ENCODE data around the gene SIGLECL1.
"Not testable (repeated sequence)": the region's sequence is repeated elsewhere in the genome, so short reads cannot be mapped to it uniquely, and the experiment has no call there.

Gene SIGLECL1

GRCh38 chr19:51250786-51251467, at the start of gene SIGLECL1:
Gene SIGLECL1 (plus strand): TSS chr19:51251080. CDS start chr19:51264073, 12,993 bp downstream.
- no peak for DNase-seq (ENCODE audit: low spot score)

DNA sequence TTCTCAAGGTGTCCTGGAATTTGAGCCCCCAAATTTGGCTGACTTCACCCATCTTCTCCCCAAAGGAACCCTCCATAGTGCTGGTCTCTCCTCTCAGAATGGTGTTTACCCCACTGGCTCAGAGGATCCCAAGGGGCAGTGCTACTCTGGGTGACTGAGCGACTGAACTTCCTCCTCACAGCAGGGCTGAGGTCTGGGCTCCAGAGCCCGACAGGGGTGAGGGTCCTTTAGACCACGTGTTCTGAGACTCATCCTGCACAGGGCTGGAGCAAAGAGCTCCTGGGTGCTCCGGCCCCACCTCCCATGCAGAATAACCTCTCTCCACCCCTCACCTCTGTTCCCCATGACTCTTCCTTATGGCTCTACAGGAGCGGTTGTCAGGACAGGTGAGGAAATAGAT, 49.2 kb upstream of the SIGLECL1 start:
- DNase-seq (ENCODE audit: low spot score): no peak

- no peak for DNase-seq (ENCODE audit: low spot score)
These were observed 47.0 kb upstream of the SIGLECL1 start for GRCh38 chr19:51203916-51204315.

DNA sequence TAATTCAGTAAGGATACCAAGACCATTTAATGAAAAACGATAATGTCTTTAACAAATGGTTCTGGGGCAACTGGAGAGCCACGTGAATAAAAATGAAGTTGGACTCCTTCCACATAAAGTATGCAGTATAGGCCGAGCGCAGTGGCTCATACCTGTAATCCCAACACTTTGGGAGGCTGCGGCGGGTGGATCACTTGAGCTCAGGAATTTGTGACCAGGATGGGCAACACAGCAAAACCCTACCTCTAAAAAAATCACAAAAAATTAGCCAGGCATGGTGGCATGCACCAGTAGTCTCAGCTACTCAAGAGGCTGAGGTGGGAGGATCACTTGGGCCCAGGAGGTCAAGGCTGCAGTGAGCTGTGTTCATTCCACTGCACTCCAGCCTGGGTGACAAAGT, 46.6 kb upstream of the SIGLECL1 start:
- DNase-seq (ENCODE audit: low spot score): no peak

- no peak for DNase-seq (ENCODE audit: low spot score)
These were observed 43.1 kb upstream of the SIGLECL1 start for GRCh38 chr19:51207747-51208146.

GRCh38 chr19:51210191-51210784, 40.6 kb upstream of the SIGLECL1 start:
- DNase-seq (ENCODE audit: low spot score): no peak

DNA sequence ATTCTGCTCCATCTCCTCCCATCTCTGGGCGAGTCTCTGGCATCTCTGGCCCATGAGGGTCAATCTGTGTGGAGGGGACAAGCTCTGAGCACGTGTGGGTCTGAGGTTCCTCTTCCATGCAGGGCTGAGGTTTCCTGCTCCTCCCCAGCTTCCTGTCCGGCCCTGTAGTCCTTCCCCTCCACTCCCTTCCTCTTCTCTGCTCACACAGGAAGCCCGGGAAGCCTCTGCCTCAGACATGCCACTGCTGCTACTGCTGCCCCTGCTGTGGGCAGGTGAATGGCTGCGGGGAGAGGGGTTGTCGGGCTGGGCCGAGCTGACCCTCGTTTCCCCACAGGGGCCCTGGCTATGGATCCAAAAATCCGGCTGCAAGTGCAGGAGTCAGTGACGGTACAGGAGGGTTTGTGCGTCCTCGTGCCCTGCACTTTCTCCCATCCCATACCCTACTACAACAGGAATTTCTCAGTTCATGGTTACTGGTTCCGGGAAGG, 40.0 kb upstream of the SIGLECL1 start:
- DNase-seq (ENCODE audit: low spot score): not testable (repeated sequence)

DNA sequence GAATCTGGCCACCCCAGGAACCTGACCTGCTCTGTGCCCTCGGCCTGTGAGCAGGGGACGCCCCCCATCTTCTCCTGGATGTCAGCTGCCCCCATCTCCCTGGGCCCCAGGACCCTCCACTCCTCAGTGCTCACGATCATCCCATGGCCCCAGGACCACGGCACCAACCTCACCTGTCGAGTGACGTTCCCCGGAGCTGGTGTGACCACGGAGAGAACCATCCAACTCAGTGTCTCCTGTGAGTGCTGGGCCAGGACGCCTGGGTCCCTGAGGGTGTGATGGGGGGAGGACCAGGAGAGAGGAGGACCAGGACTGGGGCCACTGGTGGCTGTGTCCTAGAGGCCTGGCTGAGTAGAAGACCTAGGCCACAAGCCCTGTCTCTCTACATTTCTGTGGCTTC, 39.0 kb upstream of the SIGLECL1 start:
- DNase-seq (ENCODE audit: low spot score): no peak

GRCh38 chr19:51219307-51219706, 31.6 kb upstream of the SIGLECL1 start:
- no peak for DNase-seq (ENCODE audit: low spot score)

GRCh38 chr19:51219971-51220370, 30.9 kb upstream of the SIGLECL1 start:
- no peak for DNase-seq (ENCODE audit: low spot score)

GRCh38 chr19:51220996-51221395, 29.9 kb upstream of the SIGLECL1 start:
- DNase-seq (ENCODE audit: low spot score): no peak

GRCh38 chr19:51224163-51224641, 26.7 kb upstream of the SIGLECL1 start:
- no peak for DNase-seq (ENCODE audit: low spot score)

GRCh38 chr19:51224898-51225393, 25.9 kb upstream of the SIGLECL1 start, which contains the start of gene CD33:
Gene CD33 (plus strand): TSS chr19:51225080. CDS start chr19:51225119, 39 bp downstream.
- DNase-seq (ENCODE audit: low spot score): not testable (repeated sequence)

DNA sequence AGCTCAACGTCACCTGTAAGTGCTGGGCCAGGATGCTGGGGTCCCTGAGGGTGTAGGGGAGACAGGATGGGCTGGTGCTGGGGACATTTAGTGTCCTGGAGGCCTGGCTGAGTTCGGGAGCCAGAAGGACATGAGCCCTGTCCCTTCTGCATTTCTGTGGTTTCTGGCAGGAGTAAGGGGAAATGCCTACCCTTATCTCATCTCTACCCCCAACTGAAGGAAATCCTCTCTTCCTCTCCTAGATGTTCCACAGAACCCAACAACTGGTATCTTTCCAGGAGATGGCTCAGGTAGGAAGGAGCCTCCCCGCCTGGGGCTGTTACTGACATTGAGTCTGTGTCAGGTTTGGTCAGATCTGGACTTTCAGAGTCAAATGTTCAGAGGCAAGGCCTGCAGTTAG, 24.8 kb upstream of the SIGLECL1 start:
- DNase-seq (ENCODE audit: low spot score): no peak

DNA sequence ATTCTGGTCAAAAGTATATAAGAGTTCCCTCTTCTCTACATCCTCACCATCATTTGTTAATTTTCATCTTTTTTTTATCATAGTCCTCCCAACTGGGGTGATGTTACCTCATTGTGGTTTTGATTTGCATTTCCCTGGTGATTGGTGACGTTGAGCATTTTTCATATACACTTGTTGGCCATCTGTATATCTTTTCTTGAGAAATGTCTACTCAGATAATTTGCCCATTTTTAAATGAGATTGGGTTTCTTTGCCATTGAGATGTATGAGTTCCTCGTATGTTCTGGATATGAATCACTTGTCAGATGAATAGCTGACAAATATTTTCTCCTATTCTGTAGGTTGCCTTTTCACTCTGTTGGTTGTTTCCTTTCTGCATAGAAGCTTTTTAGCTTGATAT, 23.6 kb upstream of the SIGLECL1 start:
- no peak for DNase-seq (ENCODE audit: low spot score)

- no peak for DNase-seq (ENCODE audit: low spot score)
These were observed 22.9 kb upstream of the SIGLECL1 start for GRCh38 chr19:51227966-51228365.

- DNase-seq (ENCODE audit: low spot score): no peak
These were observed 10.0 kb upstream of the SIGLECL1 start for GRCh38 chr19:51240866-51241265.

- DNase-seq (ENCODE audit: low spot score): no peak
These were observed 7.8 kb upstream of the SIGLECL1 start for GRCh38 chr19:51242881-51243630.

DNA sequence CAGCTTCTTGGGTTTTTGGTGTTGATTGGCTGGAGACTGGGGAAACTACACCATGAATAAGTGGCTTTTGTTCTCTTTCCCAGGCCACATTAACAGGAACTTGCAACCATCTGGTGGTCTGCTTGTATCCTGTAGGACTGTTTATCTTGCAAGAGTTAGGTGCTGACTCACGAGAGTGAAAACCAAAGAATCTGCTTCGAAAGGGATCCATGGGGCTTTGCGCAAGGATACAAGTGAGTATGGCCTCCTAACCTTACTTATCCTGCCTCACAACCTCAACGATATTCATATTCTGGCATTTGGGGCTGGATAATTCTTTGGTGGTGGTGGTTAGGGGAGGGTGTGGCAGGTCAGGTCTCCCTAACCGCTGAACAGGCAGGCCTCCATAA, 4.7 kb upstream of the SIGLECL1 start:
- no peak for DNase-seq (ENCODE audit: low spot score)

- no peak for DNase-seq (ENCODE audit: low spot score)
These were observed 2.8 kb upstream of the SIGLECL1 start for GRCh38 chr19:51247972-51248590.

DNA sequence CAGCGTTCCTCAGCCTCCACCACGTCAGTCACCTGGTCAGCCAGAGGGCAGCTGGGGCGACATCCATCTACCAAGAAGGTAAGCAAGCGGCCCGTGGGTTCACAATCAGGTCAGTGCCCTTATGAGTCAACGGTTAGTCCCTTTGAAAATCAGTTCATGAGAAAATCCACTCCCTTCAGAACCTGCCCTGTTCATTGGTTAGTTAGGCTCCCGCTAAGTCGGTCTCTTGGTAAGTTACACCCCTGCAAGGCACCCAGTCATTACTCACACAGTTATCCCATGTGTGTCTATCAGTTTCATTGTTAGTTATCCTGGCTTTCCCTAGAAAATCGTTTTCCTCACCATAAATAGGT, 564 bp downstream of the SIGLECL1 start:
- no peak for DNase-seq (ENCODE audit: low spot score)
